Measurements from ENCODE around the gene LYPD6B.

Gene LYPD6B

DNA sequence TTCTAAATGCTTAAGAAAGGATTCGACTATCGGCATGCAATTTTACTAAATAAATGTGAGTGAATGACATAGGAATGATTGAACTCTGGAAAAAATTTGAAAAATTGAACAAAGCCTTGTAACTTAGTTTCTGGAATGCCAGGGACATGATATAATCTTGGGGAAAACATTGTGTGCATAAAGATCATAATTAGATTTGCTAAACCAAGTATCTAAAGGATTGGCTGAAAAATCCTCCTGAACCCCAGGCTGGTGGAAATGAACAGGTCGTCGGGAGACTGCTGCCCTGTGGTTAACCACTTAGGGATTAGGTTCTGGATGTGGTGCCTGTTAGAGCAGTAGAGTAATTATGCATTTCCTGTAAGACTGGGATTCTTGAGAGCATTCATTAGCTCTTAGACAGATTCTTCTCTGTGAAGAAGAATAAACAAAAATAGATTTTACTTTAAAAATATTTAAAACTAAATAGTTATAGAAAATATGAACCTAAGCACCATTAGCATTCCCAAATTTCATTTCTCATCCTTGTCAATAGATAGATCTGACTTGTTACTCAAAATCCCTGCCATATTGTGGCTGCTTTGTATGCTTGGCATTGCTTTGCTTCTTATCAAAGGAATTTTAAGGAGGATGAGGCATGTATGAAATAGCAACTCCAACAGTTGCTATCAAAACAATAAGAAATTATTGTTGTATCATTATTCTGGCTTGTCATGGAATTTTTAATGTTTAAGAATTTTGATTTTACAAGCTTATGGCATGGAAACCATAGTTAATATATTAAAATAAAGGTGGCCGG, 55.9 kb downstream of the LYPD6B start:
- TF ChIP-seq TEAD4 (IDR thresholded peaks at IDR 0.05) (no peak), REST (IDR thresholded peaks at IDR 0.05; ENCODE audit: low read depth) (no peak), CEBPB (IDR thresholded peaks at IDR 0.05) (no peak), RAD21 (IDR thresholded peaks at IDR 0.05; ENCODE audit: low read depth) (no peak), YY1 (IDR thresholded peaks at IDR 0.05; ENCODE audit: low read depth) (no peak), TAF1 (IDR thresholded peaks at IDR 0.05; ENCODE audit: low read depth) (no peak)

DNA sequence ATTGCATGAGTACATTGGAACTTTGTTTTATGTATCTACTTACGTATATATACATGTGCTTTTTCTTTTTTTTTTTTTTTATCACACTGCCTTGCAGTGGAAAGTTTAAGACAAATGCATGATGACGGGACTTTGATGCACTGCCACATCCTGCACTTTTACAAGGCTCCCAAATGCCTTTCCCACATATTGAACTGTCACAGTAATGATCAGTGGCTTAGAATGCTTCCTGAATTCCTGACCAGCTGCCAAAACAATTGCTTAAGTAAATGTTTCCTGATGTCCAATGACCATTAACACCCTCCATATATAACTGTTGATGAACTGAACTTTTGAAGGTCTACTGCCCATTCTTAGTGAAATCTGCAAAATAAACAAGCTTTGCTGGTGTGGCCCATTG, 60.2 kb downstream of the LYPD6B start:
- TF ChIP-seq CEBPB (IDR thresholded peaks at IDR 0.05) (0 out of 2 replicates have a peak, but pooled peaks have one; percentile 20), NFIC (IDR thresholded peaks at IDR 0.05) (peak; percentile 60), EP300 (IDR thresholded peaks at IDR 0.05; ENCODE audit: borderline replicate concordance) (peak; percentile 31; the same call in 1 of the 2 replicates), RAD21 (IDR thresholded peaks at IDR 0.05; ENCODE audit: low read depth) (no peak), USF1 (IDR thresholded peaks at IDR 0.05) (no peak), TEAD4 (IDR thresholded peaks at IDR 0.05) (peak; percentile 60)

DNA sequence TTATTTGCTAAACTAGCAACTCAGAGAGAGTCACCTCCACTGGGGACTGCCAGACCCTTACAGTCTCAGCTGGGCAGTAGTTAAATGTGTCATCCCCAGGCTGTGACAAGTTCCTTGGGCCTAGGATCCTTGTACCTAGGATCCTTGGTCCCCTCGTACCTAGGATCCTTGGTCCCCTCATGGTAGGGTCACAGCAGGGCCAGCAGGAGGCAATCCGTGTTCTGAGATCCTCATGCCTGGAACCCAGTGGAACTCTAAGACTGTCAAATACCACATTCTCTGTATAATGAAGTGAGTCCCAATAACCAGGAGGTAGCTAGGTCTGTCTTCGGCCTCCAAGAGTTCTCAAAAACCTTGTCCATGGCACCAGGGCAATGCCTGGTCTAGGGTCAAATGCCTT, 60.8 kb downstream of the LYPD6B start:
- TF ChIP-seq FOXM1 (IDR thresholded peaks at IDR 0.05; ENCODE audit: borderline replicate concordance, low read depth) (no peak), RAD21 (IDR thresholded peaks at IDR 0.05; ENCODE audit: low read depth) (no peak), EGR1 (IDR thresholded peaks at IDR 0.05) (no peak), USF1 (IDR thresholded peaks at IDR 0.05) (no peak), CREB1 (IDR thresholded peaks at IDR 0.05; ENCODE audit: low read depth) (no peak), YY1 (IDR thresholded peaks at IDR 0.05; ENCODE audit: low read depth) (no peak), REST (IDR thresholded peaks at IDR 0.05; ENCODE audit: low read depth) (no peak), NFIC (IDR thresholded peaks at IDR 0.05) (no peak), CEBPB (IDR thresholded peaks at IDR 0.05) (no peak), EP300 (IDR thresholded peaks at IDR 0.05; ENCODE audit: borderline replicate concordance) (no peak)
- TF ChIP-seq, protein P1, sequence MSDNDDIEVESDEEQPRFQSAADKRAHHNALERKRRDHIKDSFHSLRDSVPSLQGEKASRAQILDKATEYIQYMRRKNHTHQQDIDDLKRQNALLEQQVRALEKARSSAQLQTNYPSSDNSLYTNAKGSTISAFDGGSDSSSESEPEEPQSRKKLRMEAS (IDR thresholded peaks at IDR 0.05), result no peak

GRCh38 chr2:149100739-149101699, 62.5 kb downstream of the LYPD6B start:
- TF ChIP-seq CREB1 (IDR thresholded peaks at IDR 0.05; ENCODE audit: low read depth), result no peak
- no peak for TF ChIP-seq YY1 (IDR thresholded peaks at IDR 0.05; ENCODE audit: low read depth)
- TF ChIP-seq RAD21 (IDR thresholded peaks at IDR 0.05; ENCODE audit: low read depth), result no peak
- TF ChIP-seq EP300 (IDR thresholded peaks at IDR 0.05; ENCODE audit: borderline replicate concordance), result no peak
- TF ChIP-seq TAF1 (IDR thresholded peaks at IDR 0.05; ENCODE audit: low read depth), result no peak
- no peak for TF ChIP-seq FOXM1 (IDR thresholded peaks at IDR 0.05; ENCODE audit: borderline replicate concordance, low read depth)
- TF ChIP-seq TEAD4 (IDR thresholded peaks at IDR 0.05), result no peak
- no peak for TF ChIP-seq REST (IDR thresholded peaks at IDR 0.05; ENCODE audit: low read depth)
- TF ChIP-seq TCF12 (IDR thresholded peaks at IDR 0.05; ENCODE audit: low read depth), result no peak

Data from Ishikawa (cell line).